SK-N-SH (cell line): ENCODE measurements around the gene ME3. TPM values are rescaled to one million over a fixed set of nuclear protein-coding genes. Genes with fewer than 3 reads are reported as not detected.

ENCODE experiments used
- CTCF ChIA-PET: fragments of 300-600, 350-600 bp; formaldehyde crosslinking; extraction: SDS; loops from one replicate; lab custom pipeline; 2021; lab: Yijun Ruan, JAX
- POLR2A ChIA-PET: fragments of 350-600 bp; sonication (Branson Sonifier 250); formaldehyde crosslinking; extraction: SDS; loops from one replicate; lab custom pipeline; 2020; ENCODE audit warnings: antibody characterized with exemption, inconsistent platforms; lab: Yijun Ruan, JAX
- DNase-seq: peaks from one replicate; pipeline ENCODE4 v3.0.0; 2012
- H2AFZ ChIP-seq: fragments of 200-600 bp; sonication (generic); 2 replicates; pipeline ENCODE4 v1.8.1; 2016; ENCODE audit warnings: antibody characterized with exemption, mild to moderate bottlenecking, low read depth
- H3F3A ChIP-seq: fragments of 200-600 bp; sonication (generic); replicated peaks from 2 replicates; pipeline ENCODE3; 2016; ENCODE audit warnings: antibody characterized with exemption, mild to moderate bottlenecking; ENCODE audit not compliant: insufficient read depth
- H3K27ac ChIP-seq, 2 experiments: fragments of 200-500 bp in 1 of 2; fragments of 200-600 bp in 1 of 2; sonication (Bioruptor generic) in 1 of 2; sonication (generic), shearing (Covaris generic) in 1 of 2; 2 replicates each; pipeline versions ENCODE4 v1.5.1 to v1.6.1; 2014 to 2016; ENCODE audit warnings: low read depth in 2 of 2, inconsistent platforms in 1 of 2, low read length in 1 of 2, mild to moderate bottlenecking in 1 of 2, mixed read lengths in 1 of 2
- H3K27me3 ChIP-seq: fragments of 200-600 bp; sonication (generic), shearing (Covaris generic); 2 replicates; pipeline ENCODE4 v1.6.1; 2016; ENCODE audit warnings: mixed run types; ENCODE audit not compliant: insufficient read depth
- H3K36me3 ChIP-seq, 2 experiments: fragments of 200-500 bp in 1 of 2; fragments of 200-600 bp in 1 of 2; sonication (Bioruptor generic) in 1 of 2; sonication (generic) in 1 of 2; replicated peaks in 1 of 2; 2 replicates each; pipeline versions ENCODE3 to v1.5.1; 2014 to 2016; ENCODE audit warnings: low read length in 1 of 2, mild to moderate bottlenecking in 1 of 2; ENCODE audit not compliant: insufficient read depth in 2 of 2, control insufficient read depth in 1 of 2
- H3K4me1 ChIP-seq, 2 experiments: fragments of 200-500 bp in 1 of 2; fragments of 200-600 bp in 1 of 2; sonication (Bioruptor generic) in 1 of 2; sonication (generic), shearing (Covaris generic) in 1 of 2; 2 replicates each; pipeline versions ENCODE4 v1.5.1 to v1.6.1; 2014 to 2016; ENCODE audit warnings: low read depth in 1 of 2, low read length in 1 of 2, mixed run types in 1 of 2; ENCODE audit not compliant: insufficient read depth in 2 of 2, control insufficient read depth in 1 of 2
- H3K4me2 ChIP-seq: fragments of 200-600 bp; sonication (generic), shearing (Covaris generic); 2 replicates; pipeline ENCODE4 v1.6.1; 2017; ENCODE audit warnings: mixed run types
- H3K4me3 ChIP-seq, 2 experiments: fragments of 200-500 bp in 1 of 2; fragments of 200-600 bp in 1 of 2; sonication (Bioruptor generic) in 1 of 2; sonication (generic), shearing (Covaris generic) in 1 of 2; 2 replicates each; pipeline versions ENCODE4 v1.5.1 to v1.8.1; 2014 to 2016; ENCODE audit warnings: low read depth in 2 of 2, inconsistent platforms in 1 of 2, low read length in 1 of 2, mild to moderate bottlenecking in 1 of 2, mixed read lengths in 1 of 2, moderate library complexity in 1 of 2
- H3K79me2 ChIP-seq: fragments of 200-600 bp; sonication (generic); 2 replicates; pipeline ENCODE4 v1.8.1; 2017; ENCODE audit warnings: mild to moderate bottlenecking; ENCODE audit not compliant: insufficient read depth
- H3K9ac ChIP-seq: fragments of 200-600 bp; sonication (generic); 2 replicates; pipeline ENCODE4 v1.6.1; 2017; ENCODE audit warnings: mixed run types
- H3K9me2 ChIP-seq: fragments of 200-600 bp; sonication (generic); 2 replicates; pipeline ENCODE4 v1.6.1; 2017; ENCODE audit warnings: mixed run types
- H3K9me3 ChIP-seq: fragments of 200-600 bp; sonication (generic); 2 replicates; pipeline ENCODE4 v1.6.1; 2017; ENCODE audit warnings: mixed run types, mild to moderate bottlenecking, moderate library complexity
- H4K20me1 ChIP-seq: fragments of 200-600 bp; sonication (generic); 2 replicates; pipeline ENCODE4 v1.6.1; 2017; ENCODE audit warnings: mild to moderate bottlenecking, mixed run types; ENCODE audit not compliant: insufficient read depth
- RCOR1 ChIP-seq: fragments of 150-350 bp; IDR thresholded peaks from 2 replicates; pipeline ENCODE4 v1.6.1; 2017; ENCODE audit warnings: antibody characterized with exemption, low read length
- RXRA ChIP-seq: IDR thresholded peaks from 2 replicates; pipeline ENCODE4 v1.4.0; 2012; ENCODE audit warnings: low read depth, mild to moderate bottlenecking, borderline replicate concordance
- SIN3A ChIP-seq: IDR thresholded peaks from 2 replicates; pipeline ENCODE4 v1.6.1; 2012; ENCODE audit warnings: low read depth, mild to moderate bottlenecking, low read length, moderate library complexity, borderline replicate concordance
- SMC3 ChIP-seq: IDR thresholded peaks from 2 replicates; pipeline ENCODE4 v1.6.1; 2012; ENCODE audit warnings: low read depth, low read length, improper control_type of control experiment
- TAF1 ChIP-seq: IDR thresholded peaks from 2 replicates; pipeline ENCODE4 v1.6.1; 2012; ENCODE audit warnings: low read depth, mild to moderate bottlenecking, low read length, moderate library complexity, borderline replicate concordance
- YY1 ChIP-seq: IDR thresholded peaks from 2 replicates; pipeline ENCODE4 v1.4.0; 2012; ENCODE audit warnings: low read depth, mild to moderate bottlenecking
- WGBS: methylation state at CpG from one replicate; pipeline ENCODE4 v1.1.6; 2017; ENCODE audit warnings: low lambda C conversion rate; 5-methylcytosine and 5-hydroxymethylcytosine counted together
- polyA plus RNA-seq, 3 experiments: library from polyadenylated mRNA; depleted of rRNA; stranded (reverse); fragments of >200 nt; gene quantifications; 2 replicates each; pipeline ENCODE4 v1.2.3, GENCODE V29; 2012
- TF ChIP-seq, protein P1 (sequence below): fragments of 150-350 bp; IDR thresholded peaks from 2 replicates; pipeline ENCODE4 v1.6.1; 2016; ENCODE audit warnings: mild to moderate bottlenecking, low read depth, low read length
- TF ChIP-seq, protein P2 (sequence below): fragments of 200-600 bp; sonication (generic); IDR thresholded peaks from 2 replicates; pipeline ENCODE4 v1.6.1; 2017; ENCODE audit warnings: antibody characterized with exemption, mild to moderate bottlenecking, moderate library complexity
- TF ChIP-seq, protein P3 (sequence below): IDR thresholded peaks from 2 replicates; pipeline ENCODE4; 2012
- TF ChIP-seq, protein P4 (sequence below): IDR thresholded peaks from 2 replicates; pipeline ENCODE4 v1.4.0; 2012; ENCODE audit warnings: low read depth, borderline replicate concordance

ME3 gene
- polyA plus RNA-seq, 1 of the 3 experiments (the other 2 are of a cell fraction) = 22.0 TPM

DNA sequence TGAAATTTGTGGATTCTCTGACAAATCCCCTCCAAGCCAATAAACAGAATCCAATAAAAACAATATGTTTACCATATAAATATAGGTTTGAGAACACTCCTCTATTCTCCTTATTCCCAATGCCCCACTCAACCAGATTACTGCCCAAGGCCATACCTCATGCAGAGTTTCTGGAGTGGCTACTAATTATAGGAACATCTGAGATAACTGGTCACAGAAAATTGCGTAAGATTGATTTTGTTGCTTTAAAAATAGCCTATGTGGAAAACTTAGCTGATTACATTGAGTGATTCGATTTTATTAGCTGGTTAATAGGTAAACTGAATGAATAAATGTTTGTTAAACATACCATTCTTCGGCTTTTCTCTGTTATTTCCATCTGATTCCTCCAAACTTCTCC lies 48.0 kb downstream of the ME3 start:
- Histone ChIP-seq H3K9me3 (no peaks in the 10 kb centered on the region), H3K79me2 (0 out of 2 replicates have a peak, but pooled peaks cover 3% of the 10 kb centered on the region), H3K4me2 (no peak overlapping the region), H3K4me3 (no peak overlapping the region), H3K4me1 (peaks cover 5 to 9% of the 10 kb centered on the region in 2 experiments; a peak in 3 of 4 replicates), H3K36me3 (no peaks in the 10 kb centered on the region), H2AFZ (no peak overlapping the region), H3F3A (peaks cover 21% of the 10 kb centered on the region), H3K9me2 (no peaks in the 10 kb centered on the region)
- DNase-seq = no peak
- 62% methylated on average over 3 of the region's 3 CpGs for WGBS
- POLR2A ChIA-PET = no interaction called here
- TF ChIP-seq TAF1 = no peak
- TF ChIP-seq, protein P1, sequence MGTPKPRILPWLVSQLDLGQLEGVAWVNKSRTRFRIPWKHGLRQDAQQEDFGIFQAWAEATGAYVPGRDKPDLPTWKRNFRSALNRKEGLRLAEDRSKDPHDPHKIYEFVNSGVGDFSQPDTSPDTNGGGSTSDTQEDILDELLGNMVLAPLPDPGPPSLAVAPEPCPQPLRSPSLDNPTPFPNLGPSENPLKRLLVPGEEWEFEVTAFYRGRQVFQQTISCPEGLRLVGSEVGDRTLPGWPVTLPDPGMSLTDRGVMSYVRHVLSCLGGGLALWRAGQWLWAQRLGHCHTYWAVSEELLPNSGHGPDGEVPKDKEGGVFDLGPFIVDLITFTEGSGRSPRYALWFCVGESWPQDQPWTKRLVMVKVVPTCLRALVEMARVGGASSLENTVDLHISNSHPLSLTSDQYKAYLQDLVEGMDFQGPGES = no peak
- no peak for TF ChIP-seq RCOR1
- TF ChIP-seq, all 33 proteins: peak for 0
- peak overlapping the region in 1 of 2 experiments; percentile 67; a peak in 1 of 4 replicates for H3K27ac ChIP-seq
- no peak overlapping the region for H3K9ac ChIP-seq
- no peaks in the 10 kb centered on the region for H3K27me3 ChIP-seq
- H4K20me1 ChIP-seq = no peaks in the 10 kb centered on the region
- CTCF ChIA-PET = no interaction called here

DNA sequence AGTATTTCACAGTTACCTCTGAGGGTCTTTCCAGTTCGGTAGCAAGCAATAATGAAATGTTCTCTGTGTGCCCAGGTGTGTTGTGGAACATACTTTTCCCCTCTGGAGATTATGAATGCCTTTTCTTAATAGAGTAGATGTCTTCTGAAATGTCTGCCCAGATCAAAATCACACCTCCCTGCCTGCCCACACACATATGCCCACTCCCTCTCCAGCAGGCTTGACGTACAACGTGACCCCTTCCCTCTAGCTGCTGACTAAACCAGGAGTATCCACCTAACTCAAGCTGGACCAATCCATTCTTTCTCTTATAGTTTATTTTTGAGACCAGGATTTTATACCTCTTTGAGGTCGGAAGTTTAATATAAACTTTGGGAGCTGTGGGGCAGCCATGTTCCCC lies 48.7 kb downstream of the ME3 start:
- Histone ChIP-seq H3K4me3 (no peak overlapping the region), H3K27ac (peak overlapping the region in 1 of 2 experiments; percentile 67; a peak in 2 of 4 replicates), H3K27me3 (no peaks in the 10 kb centered on the region), H3K9me2 (no peaks in the 10 kb centered on the region), H3K9me3 (no peaks in the 10 kb centered on the region), H3K4me1 (peaks cover 5 to 9% of the 10 kb centered on the region in 2 experiments; a peak in 3 of 4 replicates), H3K79me2 (0 out of 2 replicates have a peak, but pooled peaks cover 3% of the 10 kb centered on the region), H2AFZ (no peak overlapping the region), H3K9ac (peak overlapping the region; percentile 7; the same call in 1 of the 2 replicates), H4K20me1 (no peaks in the 10 kb centered on the region), H3K36me3 (no peaks in the 10 kb centered on the region), H3K4me2 (no peak overlapping the region), H3F3A (peaks cover 21% of the 10 kb centered on the region)
- ChIA-PET CTCF (no interaction called here), POLR2A (no interaction called here)
- DNase-seq = no peak
- WGBS = 92% methylated on average over 4 of the region's 4 CpGs
- TF ChIP-seq, protein P2, sequence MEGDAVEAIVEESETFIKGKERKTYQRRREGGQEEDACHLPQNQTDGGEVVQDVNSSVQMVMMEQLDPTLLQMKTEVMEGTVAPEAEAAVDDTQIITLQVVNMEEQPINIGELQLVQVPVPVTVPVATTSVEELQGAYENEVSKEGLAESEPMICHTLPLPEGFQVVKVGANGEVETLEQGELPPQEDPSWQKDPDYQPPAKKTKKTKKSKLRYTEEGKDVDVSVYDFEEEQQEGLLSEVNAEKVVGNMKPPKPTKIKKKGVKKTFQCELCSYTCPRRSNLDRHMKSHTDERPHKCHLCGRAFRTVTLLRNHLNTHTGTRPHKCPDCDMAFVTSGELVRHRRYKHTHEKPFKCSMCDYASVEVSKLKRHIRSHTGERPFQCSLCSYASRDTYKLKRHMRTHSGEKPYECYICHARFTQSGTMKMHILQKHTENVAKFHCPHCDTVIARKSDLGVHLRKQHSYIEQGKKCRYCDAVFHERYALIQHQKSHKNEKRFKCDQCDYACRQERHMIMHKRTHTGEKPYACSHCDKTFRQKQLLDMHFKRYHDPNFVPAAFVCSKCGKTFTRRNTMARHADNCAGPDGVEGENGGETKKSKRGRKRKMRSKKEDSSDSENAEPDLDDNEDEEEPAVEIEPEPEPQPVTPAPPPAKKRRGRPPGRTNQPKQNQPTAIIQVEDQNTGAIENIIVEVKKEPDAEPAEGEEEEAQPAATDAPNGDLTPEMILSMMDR = no peak
- TF ChIP-seq TAF1 (no peak), SIN3A (no peak), RXRA (no peak), SMC3 (no peak), YY1 (no peak)
- TF ChIP-seq, protein P3, sequence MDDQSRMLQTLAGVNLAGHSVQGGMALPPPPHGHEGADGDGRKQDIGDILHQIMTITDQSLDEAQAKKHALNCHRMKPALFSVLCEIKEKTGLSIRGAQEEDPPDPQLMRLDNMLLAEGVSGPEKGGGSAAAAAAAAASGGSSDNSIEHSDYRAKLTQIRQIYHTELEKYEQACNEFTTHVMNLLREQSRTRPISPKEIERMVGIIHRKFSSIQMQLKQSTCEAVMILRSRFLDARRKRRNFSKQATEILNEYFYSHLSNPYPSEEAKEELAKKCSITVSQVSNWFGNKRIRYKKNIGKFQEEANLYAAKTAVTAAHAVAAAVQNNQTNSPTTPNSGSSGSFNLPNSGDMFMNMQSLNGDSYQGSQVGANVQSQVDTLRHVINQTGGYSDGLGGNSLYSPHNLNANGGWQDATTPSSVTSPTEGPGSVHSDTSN = no peak
- TF ChIP-seq, protein P4, sequence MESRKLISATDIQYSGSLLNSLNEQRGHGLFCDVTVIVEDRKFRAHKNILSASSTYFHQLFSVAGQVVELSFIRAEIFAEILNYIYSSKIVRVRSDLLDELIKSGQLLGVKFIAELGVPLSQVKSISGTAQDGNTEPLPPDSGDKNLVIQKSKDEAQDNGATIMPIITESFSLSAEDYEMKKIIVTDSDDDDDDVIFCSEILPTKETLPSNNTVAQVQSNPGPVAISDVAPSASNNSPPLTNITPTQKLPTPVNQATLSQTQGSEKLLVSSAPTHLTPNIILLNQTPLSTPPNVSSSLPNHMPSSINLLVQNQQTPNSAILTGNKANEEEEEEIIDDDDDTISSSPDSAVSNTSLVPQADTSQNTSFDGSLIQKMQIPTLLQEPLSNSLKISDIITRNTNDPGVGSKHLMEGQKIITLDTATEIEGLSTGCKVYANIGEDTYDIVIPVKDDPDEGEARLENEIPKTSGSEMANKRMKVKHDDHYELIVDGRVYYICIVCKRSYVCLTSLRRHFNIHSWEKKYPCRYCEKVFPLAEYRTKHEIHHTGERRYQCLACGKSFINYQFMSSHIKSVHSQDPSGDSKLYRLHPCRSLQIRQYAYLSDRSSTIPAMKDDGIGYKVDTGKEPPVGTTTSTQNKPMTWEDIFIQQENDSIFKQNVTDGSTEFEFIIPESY = no peak
